HEK293 (cell line): ENCODE data around the gene RER1.

Source experiments
- CTCF ChIA-PET: fragments of 350-600 bp; formaldehyde crosslinking; extraction: SDS; loops from one replicate; lab custom pipeline; 2021; ENCODE audit warnings: antibody characterized with exemption; lab: Yijun Ruan, JAX
- POLR2A ChIA-PET: fragments of 300-600 bp; formaldehyde crosslinking; extraction: SDS; loops from one replicate; lab custom pipeline; 2020; ENCODE audit warnings: antibody characterized with exemption, inconsistent platforms; lab: Yijun Ruan, JAX
- H3K27ac ChIP-seq: fragments of 200-500 bp; sonication (Bioruptor generic); 2 replicates; pipeline ENCODE4 v1.5.1; 2014; ENCODE audit warnings: low read depth, low read length, control low read depth, inconsistent platforms; ENCODE audit errors: extremely low read depth
- H3K36me3 ChIP-seq, 2 experiments: fragments of 200-500 bp in 1 of 2; sonication (Bioruptor generic) in 1 of 2; 1 replicate in 1 of 2; 2 replicates in 1 of 2; pipeline ENCODE4 v1.5.1; 2014 to 2017; ENCODE audit warnings: inconsistent platforms in 2 of 2, low read length in 2 of 2; ENCODE audit not compliant: control insufficient read depth in 2 of 2, insufficient read depth in 1 of 2
- H3K4me1 ChIP-seq: fragments of 200-500 bp; sonication (Bioruptor generic); 2 replicates; pipeline ENCODE4 v1.5.1; 2014; ENCODE audit warnings: mild to moderate bottlenecking, low read length, inconsistent platforms; ENCODE audit not compliant: control insufficient read depth, insufficient read depth
- H3K4me3 ChIP-seq: 2 replicates; pipeline ENCODE4 v1.5.1; 2011; ENCODE audit warnings: low read depth, mild to moderate bottlenecking, control low read depth, low read length, moderate library complexity
- H3K9me3 ChIP-seq: fragments of 200-500 bp; sonication (Bioruptor generic); 2 replicates; pipeline ENCODE4 v1.5.1; 2014; ENCODE audit warnings: low read depth, low read length, inconsistent platforms; ENCODE audit not compliant: control insufficient read depth, insufficient read depth
- ELK4 ChIP-seq: IDR thresholded peaks from 2 replicates; pipeline ENCODE4 v1.6.1; 2011; ENCODE audit warnings: mild to moderate bottlenecking, low read depth, low read length, borderline replicate concordance
- GLIS2 ChIP-seq: fragments of 450-650 bp; formaldehyde crosslinking; IDR thresholded peaks from 2 replicates; pipeline ENCODE4 v1.5.1; 2016; ENCODE audit warnings: missing biosample characterization, missing genetic modification characterization
- IKZF3 ChIP-seq: fragments of 450-650 bp; IDR thresholded peaks from 2 replicates; pipeline ENCODE4 v1.5.0; 2018; ENCODE audit warnings: missing biosample characterization, mild to moderate bottlenecking, missing genetic modification characterization, moderate library complexity
- KLF16 ChIP-seq: fragments of 450-650 bp; formaldehyde crosslinking; IDR thresholded peaks from 2 replicates; pipeline ENCODE4 v1.5.1; 2017; ENCODE audit warnings: missing biosample characterization, missing genetic modification characterization
- PRDM1 ChIP-seq: fragments of 450-650 bp; formaldehyde crosslinking; IDR thresholded peaks from 2 replicates; pipeline ENCODE4; 2016; ENCODE audit warnings: missing biosample characterization, missing genetic modification characterization
- SCRT2 ChIP-seq: fragments of 450-650 bp; formaldehyde crosslinking; IDR thresholded peaks from 2 replicates; pipeline ENCODE4 v1.5.1; 2016; ENCODE audit warnings: missing biosample characterization, missing genetic modification characterization
- TSHZ1 ChIP-seq: fragments of 450-650 bp; formaldehyde crosslinking; IDR thresholded peaks from 2 replicates; pipeline ENCODE4 v1.5.1; 2016; ENCODE audit warnings: missing biosample characterization, missing genetic modification characterization, borderline replicate concordance
- ZBTB17 ChIP-seq: fragments of 450-650 bp; formaldehyde crosslinking; IDR thresholded peaks from 2 replicates; pipeline ENCODE4 v1.5.1; 2016; ENCODE audit warnings: missing biosample characterization, missing genetic modification characterization
- ZBTB26 ChIP-seq: fragments of 450-650 bp; formaldehyde crosslinking; optimal IDR thresholded peaks from 2 replicates; pipeline ENCODE3; 2016; ENCODE audit warnings: missing biosample characterization, mild to moderate bottlenecking, missing genetic modification characterization
- ZNF133 ChIP-seq: fragments of 450-650 bp; formaldehyde crosslinking; IDR thresholded peaks from 2 replicates; pipeline ENCODE4 v1.5.1; 2016; ENCODE audit warnings: missing biosample characterization, missing genetic modification characterization
- ZNF138 ChIP-seq: fragments of 450-650 bp; formaldehyde crosslinking; IDR thresholded peaks from 2 replicates; pipeline ENCODE4 v1.5.1; 2016; ENCODE audit warnings: missing biosample characterization, missing genetic modification characterization, borderline replicate concordance
- ZNF157 ChIP-seq: fragments of 450-650 bp; formaldehyde crosslinking; IDR thresholded peaks from 2 replicates; pipeline ENCODE4 v1.5.1; 2016; ENCODE audit warnings: missing biosample characterization, missing genetic modification characterization
- ZNF37A ChIP-seq: fragments of 450-650 bp; IDR thresholded peaks from 2 replicates; pipeline ENCODE4 v1.5.1; 2018; ENCODE audit warnings: missing biosample characterization, missing genetic modification characterization
- ZNF488 ChIP-seq: fragments of 450-650 bp; formaldehyde crosslinking; IDR thresholded peaks from 2 replicates; pipeline ENCODE4 v1.5.1; 2016; ENCODE audit warnings: missing biosample characterization, missing genetic modification characterization
- ZNF645 ChIP-seq: fragments of 450-650 bp; formaldehyde crosslinking; IDR thresholded peaks from 2 replicates; pipeline ENCODE4; 2016; ENCODE audit warnings: missing biosample characterization, missing genetic modification characterization
- ZNF792 ChIP-seq: fragments of 450-650 bp; formaldehyde crosslinking; IDR thresholded peaks from 2 replicates; pipeline ENCODE4 v1.5.1; 2016; ENCODE audit warnings: missing biosample characterization, missing genetic modification characterization

RER1 gene

GRCh38 chr1:2437617-2438016 is 46.0 kb downstream of the RER1 start:
- no peak overlapping the region for H3K27ac ChIP-seq
- no peaks in the 10 kb centered on the region for H3K9me3 ChIP-seq
- no peaks in the 10 kb centered on the region for H3K4me1 ChIP-seq
- H3K4me3 ChIP-seq: no peak overlapping the region
- CTCF ChIA-PET: no interaction called here
- H3K36me3 ChIP-seq: no peaks in the 10 kb centered on the region
- no peak for TF ChIP-seq ELK4
- no peak for TF ChIP-seq ZNF645
- no peak for TF ChIP-seq TSHZ1 (tag by site-specific recombination)
- no peak for TF ChIP-seq GLIS2 (tag by site-specific recombination)
- no peak for TF ChIP-seq IKZF3 (tag by site-specific recombination)
- no peak for TF ChIP-seq ZNF37A (tag by site-specific recombination)
- TF ChIP-seq ZNF792 (tag by site-specific recombination): no peak
- no peak for TF ChIP-seq ZNF138 (tag by site-specific recombination)
- TF ChIP-seq PRDM1: no peak
- no peak for TF ChIP-seq ZNF133 (tag by site-specific recombination)
- no peak for TF ChIP-seq KLF16
- no peak for TF ChIP-seq ZBTB17 (tag by site-specific recombination)
- no peak for TF ChIP-seq ZNF488 (tag by site-specific recombination)
- POLR2A ChIA-PET: no interaction called here

- H3K36me3 ChIP-seq: no peaks in the 10 kb centered on the region
- H3K27ac ChIP-seq: no peak overlapping the region
- TF ChIP-seq SCRT2 (tag by site-specific recombination) (peak; percentile 64), ZBTB26 (tag by site-specific recombination) (no peak)
- H3K9me3 ChIP-seq: no peaks in the 10 kb centered on the region
- ChIA-PET POLR2A (no interaction called here), CTCF (no interaction called here)
- no peak overlapping the region for H3K4me3 ChIP-seq
- H3K4me1 ChIP-seq: no peaks in the 10 kb centered on the region
Observed at GRCh38 chr1:2438038-2438437, 46.4 kb downstream of the RER1 start.

- Histone ChIP-seq H3K27ac (no peak overlapping the region), H3K9me3 (no peaks in the 10 kb centered on the region), H3K36me3 (no peaks in the 10 kb centered on the region), H3K4me1 (no peaks in the 10 kb centered on the region), H3K4me3 (no peak overlapping the region)
- POLR2A ChIA-PET: no interaction called here
- TF ChIP-seq ZNF157 (tag by site-specific recombination): no peak
- CTCF ChIA-PET: no interaction called here
Observed at GRCh38 chr1:2438641-2439040, 47.0 kb downstream of the RER1 start.
